NCI-H2196 (cell line): ENCODE measurements around the gene ACSS3.

Experiments used
- DNase-seq: peaks from one replicate; lab custom pipeline; 2025; ENCODE audit not compliant: unreplicated experiment; lab: John Stamatoyannopoulos, UW

The ACSS3 gene

DNA sequence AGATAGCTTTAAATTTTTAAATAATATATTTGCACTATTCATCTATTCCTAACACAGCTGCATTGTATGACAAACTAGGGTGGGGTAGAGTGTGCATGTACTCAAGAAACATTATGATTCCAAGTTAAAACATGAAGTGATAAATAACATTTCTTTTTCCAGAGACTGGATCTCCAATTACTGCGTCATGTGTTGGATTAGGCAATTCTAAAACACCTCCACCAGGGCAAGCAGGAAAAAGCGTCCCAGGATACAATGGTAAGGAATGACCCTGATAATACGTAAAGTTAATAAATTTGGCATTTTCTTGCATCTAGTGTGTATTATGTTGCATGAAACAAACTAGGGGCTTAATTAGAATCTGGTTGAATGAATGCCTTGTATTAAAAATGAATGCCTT, 138.9 kb downstream of the ACSS3 start:
- DNase-seq, result no peak

DNA sequence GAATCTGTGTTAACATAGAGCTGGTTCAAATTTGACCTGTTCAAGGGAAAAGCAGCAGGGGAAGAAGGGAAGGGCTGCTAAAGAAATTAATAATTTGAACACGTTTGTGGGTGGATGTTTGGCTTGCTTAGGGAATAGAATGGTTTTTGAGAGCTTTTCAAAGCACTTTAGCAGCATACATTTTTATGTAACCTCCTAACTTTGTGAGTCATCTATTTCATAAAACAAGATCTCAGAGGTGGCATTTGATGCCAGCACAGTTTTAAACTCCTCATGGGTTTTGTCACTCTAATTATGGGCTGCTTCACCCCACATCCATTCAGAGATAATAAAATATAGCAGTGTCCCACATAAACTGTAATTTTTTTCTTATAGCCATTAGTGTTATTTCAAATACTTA, 143.8 kb downstream of the ACSS3 start:
- no peak for DNase-seq

DNA sequence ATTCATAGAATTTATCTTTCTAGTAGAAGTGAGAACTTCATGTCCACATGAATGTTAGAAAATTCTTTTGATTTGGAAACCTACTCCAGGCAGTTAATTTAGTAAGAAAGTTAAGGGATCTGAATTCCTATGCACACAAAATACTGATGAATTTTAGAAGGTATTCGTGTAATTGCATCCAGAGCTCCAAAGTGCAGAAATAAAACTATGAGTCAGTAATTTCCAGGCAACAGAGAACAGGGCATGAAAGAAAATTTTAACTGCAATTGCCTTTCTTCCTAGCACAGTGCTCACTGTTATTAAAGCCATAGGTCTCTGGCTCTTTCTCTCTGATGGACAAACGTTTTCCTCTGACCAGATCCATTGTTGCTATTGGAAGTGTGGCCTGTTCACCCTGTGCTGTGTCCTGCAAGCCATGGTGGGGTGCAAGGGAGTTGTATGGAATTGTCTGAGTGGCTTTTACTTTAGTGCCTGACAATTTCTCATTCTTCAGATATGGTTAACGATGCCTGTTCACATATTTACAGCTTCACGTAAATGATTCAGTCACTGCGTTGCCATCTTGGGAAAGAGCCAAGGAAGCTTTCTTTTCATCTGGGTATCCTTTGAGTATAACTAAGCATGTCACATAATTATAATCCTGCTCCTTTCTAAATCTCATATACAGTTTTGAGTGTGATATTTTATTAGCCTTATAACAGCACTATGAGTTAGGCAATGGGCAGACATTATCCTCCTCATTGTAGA, 145.1 kb downstream of the ACSS3 start:
- DNase-seq, result no peak

DNA sequence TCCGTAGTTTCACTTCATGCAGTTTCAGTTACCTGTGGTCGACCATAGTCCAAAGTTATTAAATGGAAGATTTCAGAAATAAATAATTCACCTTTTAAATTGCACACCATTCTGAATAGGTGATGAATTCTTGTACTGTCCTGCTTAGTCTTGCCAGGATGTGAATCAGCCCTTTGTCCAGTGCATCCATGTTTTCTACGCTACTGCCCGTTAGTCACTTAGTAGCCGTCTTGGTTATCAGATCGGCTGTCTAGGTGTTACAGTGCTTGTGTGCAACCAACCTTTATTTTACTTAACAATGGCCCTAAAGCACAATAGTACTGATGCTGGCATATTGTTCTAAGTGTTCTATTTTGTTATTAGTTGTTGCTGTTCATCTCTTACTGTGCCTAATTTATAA, 146.7 kb downstream of the ACSS3 start:
- DNase-seq, result no peak

DNA sequence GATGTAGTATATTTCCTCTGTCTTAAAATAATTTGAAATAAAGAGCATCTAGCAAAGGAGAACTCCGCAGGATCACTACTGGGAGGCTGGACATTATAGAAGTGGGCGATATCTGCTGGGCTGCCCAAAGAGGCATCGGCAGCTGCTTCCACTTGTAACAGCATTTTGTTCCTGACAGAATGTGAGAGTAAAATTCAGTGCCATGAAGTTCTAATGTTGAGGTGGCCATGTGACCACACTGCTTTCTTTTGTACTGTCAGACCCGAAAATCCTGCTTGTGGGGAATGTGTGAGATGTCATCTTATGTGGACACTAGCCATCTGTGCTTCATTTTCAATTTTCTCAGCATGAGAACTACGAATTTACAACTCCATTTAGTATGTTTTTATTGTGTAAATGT, 151.9 kb downstream of the ACSS3 start:
- no peak for DNase-seq

DNA sequence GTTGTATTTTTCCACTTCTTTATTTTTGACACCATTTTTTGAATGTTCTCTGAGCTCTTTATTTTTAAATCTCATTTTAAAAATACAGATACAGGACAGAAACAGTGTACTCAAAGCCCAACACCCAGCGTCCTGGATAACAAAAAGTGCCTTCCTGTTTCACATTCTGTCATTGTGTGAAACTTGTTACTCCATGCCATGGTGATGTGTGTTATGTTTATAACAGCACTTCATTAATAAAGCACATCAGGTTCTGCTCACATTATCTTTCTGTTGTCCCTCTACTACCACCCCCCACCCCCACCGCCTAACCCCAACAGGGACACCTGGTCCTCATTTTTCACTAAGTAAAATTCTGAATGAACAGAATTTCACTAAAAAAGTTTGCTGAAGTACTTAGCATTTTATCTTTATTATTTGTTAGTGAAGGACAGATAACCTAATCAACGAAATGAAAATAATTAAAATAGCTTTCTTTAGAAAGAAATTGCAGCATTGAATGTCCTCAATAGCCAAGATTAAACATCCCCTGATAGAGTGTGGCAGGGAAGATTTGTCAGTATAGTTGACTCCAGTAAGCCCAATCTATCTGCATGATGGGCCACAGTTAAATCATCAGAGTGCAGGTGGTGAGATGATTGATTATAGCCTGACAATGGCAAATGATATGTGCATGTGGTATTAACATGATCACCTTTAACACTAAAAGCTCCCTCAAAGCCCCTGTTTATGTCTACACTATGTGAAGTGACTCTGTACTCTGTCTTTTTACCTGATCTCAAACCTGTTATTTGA, 153.9 kb downstream of the ACSS3 start:
- no peak for DNase-seq

DNA sequence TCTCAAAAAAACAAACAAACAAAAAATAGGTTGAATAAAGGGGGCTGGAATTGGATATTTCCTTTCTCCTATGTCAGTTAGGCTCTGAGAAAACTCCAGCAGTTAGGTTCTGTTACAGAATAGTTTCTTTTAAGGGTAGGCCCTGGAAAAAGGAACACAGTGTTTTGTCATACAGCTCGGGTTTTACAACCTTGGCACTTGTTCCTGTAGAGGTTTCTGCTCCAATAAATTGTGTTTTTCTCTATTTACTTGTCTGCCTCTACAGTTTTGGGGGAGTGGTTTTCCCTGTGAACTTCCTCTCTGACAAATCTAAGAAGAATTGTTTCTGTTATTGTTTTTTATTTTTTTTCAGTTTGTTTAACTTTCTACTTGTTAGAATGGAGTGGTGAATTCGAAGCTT, 167.6 kb downstream of the ACSS3 start:
- no peak for DNase-seq

DNA sequence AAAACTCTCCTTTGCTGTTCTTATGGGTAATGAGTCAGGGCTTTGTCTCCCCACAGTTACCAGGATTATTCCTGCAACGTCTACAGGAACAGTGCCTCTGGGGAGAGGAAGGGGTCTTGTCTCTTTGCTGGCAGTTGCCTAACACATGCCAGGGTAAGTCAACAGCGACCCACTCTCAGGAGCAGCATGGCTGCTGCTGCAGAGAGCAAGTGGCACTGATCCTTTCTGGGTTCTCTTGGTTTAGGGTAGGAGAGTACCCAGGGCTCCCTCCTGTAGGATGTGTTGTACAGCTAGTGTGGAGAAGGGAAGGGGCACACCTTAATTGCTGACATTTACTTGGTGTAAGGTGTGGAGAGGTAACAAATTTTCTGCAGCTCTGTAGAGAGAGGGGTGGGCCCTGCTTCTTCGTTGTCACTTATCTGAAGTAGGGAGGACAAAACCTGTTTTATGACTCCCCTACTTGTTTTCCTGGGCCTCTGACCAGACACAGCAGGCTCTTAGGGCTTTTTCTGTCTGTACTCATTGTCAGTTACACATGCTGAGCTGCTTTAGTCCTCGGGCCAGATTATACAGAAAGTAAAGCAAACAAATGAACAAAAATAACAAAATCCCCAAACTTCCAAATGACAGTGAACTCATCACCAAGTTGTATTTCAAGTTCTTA, 168.2 kb downstream of the ACSS3 start:
- no peak for DNase-seq

DNA sequence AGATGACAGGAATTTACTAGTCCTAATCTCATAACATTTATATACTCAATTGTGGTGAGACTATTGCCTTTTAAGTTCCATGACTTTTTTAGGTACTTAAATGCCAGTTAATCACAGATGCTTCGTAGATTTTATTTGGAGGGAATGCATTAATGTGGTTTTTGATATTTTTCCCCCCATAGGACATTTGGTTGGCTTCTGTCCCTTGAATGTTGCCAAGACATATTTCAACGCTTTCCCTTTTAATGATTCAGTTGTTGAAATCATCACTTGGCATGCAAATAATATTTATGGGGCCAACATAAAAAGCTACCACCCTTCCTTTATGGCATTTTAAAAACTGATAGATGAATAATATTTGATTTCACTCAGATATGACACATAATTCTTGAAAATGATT, 172.1 kb downstream of the ACSS3 start:
- DNase-seq, result no peak

DNA sequence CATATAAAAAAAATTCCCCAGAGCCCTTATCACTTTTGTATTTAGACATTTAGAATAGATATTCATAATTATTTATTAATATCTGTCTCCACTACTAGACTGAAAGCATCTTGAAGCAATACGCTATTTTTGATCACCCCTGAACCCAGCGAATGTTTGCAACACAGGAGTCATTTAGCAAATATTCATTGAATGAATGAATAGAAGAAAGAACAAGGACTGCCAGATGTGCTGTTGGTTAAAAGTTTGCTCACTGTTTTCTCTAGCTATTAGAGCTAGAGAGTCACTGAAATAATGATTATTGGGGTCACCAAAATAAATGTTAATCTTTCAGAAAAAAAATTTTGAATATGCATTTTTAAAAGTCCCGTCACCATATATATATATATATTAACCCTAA, 174.3 kb downstream of the ACSS3 start:
- DNase-seq, result no peak

DNA sequence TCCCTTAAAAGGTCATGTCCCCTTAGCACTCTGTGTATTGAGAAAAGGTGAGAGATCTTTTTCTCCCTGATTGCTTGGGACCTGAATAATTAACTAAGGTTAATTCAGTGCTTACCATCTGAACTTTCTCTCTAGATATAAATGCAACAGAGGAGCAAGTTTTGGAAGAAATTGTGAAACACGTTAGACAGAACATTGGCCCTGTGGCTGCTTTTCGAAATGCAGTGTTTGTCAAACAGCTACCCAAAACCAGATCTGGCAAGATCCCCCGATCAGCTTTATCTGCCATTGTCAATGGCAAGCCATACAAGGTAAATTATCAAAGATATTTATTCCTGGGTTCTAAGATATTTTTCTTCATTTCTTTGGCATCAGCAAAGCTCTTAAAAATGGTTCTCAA, 175.5 kb downstream of the ACSS3 start:
- no peak for DNase-seq

DNA sequence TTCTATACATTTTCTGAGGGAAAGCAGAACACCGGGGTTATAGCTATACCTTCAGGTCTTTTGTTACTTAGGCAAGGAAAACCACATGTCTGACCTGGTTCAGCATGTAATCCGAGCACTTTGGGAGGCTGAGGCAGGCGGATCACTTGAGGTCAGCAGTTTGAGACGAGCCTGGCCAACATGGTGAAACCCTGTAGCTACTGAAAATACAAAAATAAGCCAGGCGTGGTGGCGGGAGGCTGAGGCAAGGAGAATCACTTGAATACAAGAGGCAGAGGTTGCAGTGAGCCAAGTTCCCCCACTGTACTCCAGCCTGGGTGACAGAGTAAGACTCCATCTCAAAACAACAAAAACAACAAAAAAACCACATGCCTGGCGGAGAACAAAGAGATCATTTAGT, 177.6 kb downstream of the ACSS3 start:
- DNase-seq, result no peak

DNA sequence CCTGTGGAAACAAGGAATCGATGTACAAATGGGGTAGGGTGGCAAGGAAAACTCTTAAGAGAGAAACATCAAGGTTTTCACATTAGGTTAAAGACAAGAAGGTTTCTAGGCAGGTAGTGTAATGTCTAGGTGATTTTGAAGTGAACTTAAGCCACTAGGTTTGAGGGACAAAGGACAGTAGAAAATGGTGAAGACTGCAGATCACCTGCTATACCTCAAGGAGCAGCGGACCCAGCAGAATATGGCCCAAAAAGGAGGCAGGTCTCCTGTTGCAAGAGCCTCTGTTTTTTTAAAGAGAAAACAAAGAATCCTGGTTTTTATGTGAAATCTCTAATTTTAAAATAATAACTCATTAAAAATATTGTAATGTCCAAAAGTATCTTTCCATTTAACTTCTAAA, 178.1 kb downstream of the ACSS3 start:
- DNase-seq, result no peak

DNA sequence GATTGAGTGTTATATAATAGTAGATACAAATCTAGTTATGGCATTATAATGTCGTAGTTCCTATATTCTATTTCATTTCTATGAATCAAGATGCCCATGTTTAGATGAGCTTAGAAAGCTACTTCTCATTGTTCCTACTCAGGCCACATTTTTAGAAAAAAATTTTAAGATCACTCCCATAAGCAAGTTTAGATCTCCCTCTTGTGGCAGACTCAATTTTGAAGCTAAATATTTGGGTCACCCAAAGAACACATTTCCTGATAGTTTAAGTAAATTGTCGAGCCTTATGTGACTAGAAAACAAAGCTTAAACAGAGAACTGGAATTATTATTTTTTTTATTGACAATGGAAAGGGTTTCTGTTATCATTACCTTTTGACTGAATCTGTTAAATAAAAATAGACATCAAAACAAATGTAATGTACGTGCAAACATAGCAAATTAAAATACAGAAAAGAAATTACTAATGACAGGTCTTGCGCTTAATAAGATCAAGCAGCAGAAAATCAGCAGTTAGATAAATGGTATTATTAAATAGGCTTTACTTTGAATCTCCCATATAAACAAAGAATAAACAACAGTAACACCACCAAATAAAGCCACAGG, 180.2 kb downstream of the ACSS3 start:
- peak; percentile 24 for DNase-seq

DNA sequence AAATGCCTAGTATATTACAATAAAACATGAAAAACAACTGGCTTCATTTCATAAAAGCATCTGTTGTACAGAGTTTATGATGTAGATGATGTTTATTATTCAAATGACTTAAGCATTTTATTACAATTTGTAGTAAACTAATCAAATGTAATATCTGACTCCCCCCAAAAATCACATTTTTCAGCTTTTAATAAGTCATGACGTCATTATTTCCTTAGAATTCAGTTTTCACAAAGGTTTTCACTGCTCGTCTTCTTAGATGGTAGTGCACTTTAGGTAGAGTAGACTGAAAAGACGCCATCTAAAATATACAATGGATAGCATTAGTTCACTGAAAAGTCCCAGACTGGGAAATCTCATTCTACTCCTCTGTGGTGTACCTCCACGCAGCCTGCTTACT, 181.5 kb downstream of the ACSS3 start:
- DNase-seq, result no peak

DNA sequence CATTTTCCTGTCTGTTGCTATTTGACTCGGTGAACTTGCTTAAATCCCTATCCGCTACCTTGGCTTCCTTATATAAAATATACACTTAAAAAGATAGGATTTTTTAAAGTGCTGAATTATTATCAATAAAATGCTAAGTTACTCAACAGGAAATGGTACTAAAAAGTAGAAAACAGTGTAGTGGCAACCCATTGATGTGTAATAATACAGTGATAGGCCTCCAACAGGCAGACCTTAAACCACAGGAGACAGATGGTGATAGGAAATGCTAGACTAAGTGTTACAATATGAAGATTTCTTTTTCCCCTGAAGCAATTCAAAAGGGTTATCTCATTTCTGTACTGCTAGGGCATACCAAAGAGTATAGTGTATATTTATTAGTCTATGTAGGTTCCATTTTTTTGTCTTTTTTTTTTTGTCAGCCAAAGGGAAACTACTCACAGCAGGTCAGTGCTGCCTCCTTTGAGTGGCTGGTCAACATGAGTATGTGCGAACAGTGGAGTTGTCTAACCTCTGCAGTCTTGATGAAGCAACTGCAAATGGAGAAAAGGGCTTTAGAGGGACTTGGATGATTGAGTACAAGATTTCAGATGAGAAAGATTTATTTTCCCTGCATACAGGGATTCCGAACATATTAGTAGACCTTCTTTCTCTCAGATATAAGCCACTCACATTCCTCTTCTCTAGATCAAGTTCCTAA, 183.8 kb downstream of the ACSS3 start:
- no peak for DNase-seq

DNA sequence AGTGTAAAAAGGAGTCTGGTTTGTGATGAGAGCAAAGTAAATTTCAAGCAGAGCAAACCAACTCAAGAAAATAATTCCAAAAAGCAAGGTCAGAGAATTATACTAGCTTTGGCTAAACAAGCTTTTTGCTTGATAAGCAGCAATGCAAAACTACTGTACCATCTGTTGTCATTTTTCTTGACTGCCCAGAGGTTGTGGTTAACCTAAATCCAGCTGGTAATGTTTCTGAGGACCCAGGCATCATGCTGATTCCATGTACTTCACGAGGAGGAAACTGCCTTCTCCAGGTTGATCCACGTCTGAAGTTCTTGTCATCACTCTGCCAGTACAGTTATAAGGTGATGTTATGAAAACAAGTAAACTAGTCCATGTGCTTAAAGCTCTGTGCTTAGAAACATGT, 185.2 kb downstream of the ACSS3 start:
- DNase-seq, result no peak

DNA sequence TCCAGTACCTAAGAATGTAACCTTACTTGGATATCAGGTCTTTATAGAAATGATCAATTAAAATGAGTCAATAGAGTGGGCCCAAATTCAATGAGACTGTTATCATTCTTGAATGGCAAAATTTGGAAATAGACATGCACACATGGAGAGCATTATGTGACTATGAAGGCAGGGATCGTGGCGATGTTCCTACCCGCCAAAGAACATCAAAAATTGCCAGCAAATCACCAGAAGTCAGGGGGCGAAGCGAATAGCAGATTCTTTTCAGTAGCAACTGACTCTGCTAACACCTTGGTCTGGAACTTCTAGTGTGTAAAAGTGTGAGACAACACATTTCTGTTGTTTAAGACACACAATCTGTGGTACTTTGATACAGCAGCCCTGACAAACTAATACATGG, 192.5 kb downstream of the ACSS3 start:
- DNase-seq, result no peak

DNA sequence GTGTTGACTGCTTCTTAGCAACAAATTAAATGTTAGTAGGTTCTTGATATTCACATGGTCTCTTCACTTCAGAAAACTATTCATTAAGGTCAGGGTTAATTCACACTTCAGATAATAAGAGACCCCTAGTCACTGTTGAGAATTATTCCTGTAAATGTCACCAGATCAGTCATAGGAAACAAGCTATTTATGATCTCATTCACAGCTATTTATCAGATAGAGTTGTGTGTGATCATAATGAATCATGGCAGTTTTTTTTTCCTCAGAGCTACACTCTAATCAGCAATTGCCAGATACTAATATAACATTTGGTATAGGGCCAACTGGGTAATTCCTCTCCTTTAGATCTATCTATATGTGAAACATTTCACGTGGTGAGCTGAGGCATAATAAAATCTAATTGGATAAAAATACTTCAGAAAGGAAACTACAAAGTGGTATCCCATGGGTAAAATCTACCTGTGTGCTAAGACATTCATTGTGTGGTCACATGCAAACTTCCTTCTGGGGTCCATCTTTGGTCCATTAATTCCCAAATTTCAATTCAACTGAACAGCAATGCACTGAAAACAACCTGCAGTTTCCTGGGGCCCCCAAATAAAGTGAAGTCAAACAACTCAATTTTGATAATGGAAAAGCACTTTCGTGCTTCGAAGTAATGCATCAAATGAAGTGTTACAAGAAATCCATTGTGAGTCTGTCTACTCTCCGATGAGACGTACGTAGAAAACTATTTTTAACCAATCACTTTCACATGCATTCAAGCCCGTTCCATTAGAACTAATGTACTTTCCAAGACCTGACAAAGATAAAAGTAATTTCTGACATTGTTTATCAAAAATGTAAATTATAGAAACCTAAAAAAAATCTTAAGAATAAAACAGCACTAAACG, 197.0 kb downstream of the ACSS3 start:
- DNase-seq, result no peak

DNA sequence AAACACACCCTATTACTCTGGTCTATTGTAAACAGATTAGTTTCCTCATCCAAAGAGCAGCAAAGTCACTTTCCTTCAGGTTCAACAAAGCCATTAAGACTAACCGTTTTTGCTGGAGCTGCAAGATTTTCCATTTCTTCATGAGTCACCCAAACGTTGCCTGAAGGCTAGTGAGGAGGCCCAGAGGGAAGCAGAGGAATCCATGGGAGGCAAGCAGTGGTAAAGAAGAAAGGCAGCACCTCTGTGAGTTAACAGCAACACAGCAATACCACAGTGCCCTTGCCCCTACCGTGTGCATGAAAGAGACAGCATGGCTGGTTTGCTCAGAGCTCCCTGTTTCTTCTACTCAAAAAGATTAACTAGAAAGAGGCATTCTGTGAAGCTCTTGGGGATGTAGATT, 206.3 kb downstream of the ACSS3 start:
- no peak for DNase-seq
